ENCODE data around the gene PARVA.

DNA sequence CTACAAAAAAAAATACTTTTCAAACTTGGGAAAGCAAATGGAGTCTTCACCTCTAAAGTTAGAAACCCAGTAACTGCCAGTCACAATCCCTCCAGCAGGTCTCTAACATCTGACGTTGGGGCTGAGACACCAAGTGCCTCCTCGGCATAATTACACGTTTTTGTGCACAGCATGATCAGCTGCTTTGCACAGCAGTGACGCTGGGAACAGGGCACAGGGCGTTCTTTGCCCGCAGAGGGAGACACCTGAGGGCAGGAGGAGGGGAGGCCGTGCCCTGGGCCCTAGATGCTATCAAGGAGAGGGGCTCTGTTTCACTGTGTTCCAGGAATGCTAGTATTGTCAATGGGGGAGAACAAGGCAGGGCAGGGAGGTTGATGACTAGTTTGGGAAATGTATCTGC lies 120.1 kb downstream of the PARVA start:
- TF ChIP-seq, protein P1, sequence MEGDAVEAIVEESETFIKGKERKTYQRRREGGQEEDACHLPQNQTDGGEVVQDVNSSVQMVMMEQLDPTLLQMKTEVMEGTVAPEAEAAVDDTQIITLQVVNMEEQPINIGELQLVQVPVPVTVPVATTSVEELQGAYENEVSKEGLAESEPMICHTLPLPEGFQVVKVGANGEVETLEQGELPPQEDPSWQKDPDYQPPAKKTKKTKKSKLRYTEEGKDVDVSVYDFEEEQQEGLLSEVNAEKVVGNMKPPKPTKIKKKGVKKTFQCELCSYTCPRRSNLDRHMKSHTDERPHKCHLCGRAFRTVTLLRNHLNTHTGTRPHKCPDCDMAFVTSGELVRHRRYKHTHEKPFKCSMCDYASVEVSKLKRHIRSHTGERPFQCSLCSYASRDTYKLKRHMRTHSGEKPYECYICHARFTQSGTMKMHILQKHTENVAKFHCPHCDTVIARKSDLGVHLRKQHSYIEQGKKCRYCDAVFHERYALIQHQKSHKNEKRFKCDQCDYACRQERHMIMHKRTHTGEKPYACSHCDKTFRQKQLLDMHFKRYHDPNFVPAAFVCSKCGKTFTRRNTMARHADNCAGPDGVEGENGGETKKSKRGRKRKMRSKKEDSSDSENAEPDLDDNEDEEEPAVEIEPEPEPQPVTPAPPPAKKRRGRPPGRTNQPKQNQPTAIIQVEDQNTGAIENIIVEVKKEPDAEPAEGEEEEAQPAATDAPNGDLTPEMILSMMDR (IDR thresholded peaks at IDR 0.05) = no peak
- TF ChIP-seq ZFX (IDR thresholded peaks at IDR 0.05; ENCODE audit: borderline replicate concordance) = no peak
